ENCODE data around the gene EYA3.

- TF ChIP-seq POLR2A (IDR thresholded peaks at IDR 0.05; ENCODE audit: extremely low read depth, insufficient read length) (no peak), CTCF (IDR thresholded peaks at IDR 0.05; ENCODE audit: low read depth, low read length) (no peak)
Observed at GRCh38 chr1:28070725-28071593, 17.5 kb downstream of the EYA3 start.
